GM20000 (cell line): ENCODE measurements around the gene GUCA1C.

ENCODE experiments used
- DNase-seq: peaks from one replicate; pipeline ENCODE4 v3.0.0; 2012; ENCODE audit warnings: low spot score
- CTCF ChIP-seq: IDR thresholded peaks from 2 replicates; pipeline ENCODE4 v1.5.1; 2012; ENCODE audit warnings: mild to moderate bottlenecking, control low read depth; ENCODE audit errors: extremely low read depth, missing control alignments

GUCA1C gene

GRCh38 chr3:108909799-108910198 is 43.9 kb downstream of the GUCA1C start:
- no peak for TF ChIP-seq CTCF
- DNase-seq, result no peak

- no peak for DNase-seq
- no peak for TF ChIP-seq CTCF
These were observed 46.5 kb downstream of the GUCA1C start for GRCh38 chr3:108907194-108907593.

- no peak for TF ChIP-seq CTCF
- DNase-seq, result no peak
These were observed 54.1 kb downstream of the GUCA1C start for GRCh38 chr3:108899530-108899929.

- DNase-seq, result peak; percentile 33
- TF ChIP-seq CTCF, result no peak
These were observed 55.8 kb downstream of the GUCA1C start for GRCh38 chr3:108897883-108898282.

GRCh38 chr3:108894981-108895380 is 58.7 kb downstream of the GUCA1C start:
- no peak for DNase-seq
- no peak for TF ChIP-seq CTCF

GRCh38 chr3:108891833-108892232 is 61.8 kb downstream of the GUCA1C start:
- no peak for TF ChIP-seq CTCF
- DNase-seq, result no peak

- DNase-seq, result no peak
- TF ChIP-seq CTCF, result no peak
These were observed 65.9 kb downstream of the GUCA1C start for GRCh38 chr3:108887777-108888176.
